ENCODE data around the gene CPNE6. TPM values are rescaled to one million over a fixed set of nuclear protein-coding genes. Genes with fewer than 3 reads are reported as not detected.
"Not testable (repeated sequence)": the region's sequence is repeated elsewhere in the genome, so short reads cannot be mapped to it uniquely, and the experiment has no call there.

The CPNE6 gene
- total RNA-seq, 1 experiment from 2014 or later: not detected

GRCh38 chr14:24032727-24033418 is 38.5 kb upstream of the CPNE6 start:
- intact Hi-C loops (cut with micrococcal nuclease): no loop called here

DNA sequence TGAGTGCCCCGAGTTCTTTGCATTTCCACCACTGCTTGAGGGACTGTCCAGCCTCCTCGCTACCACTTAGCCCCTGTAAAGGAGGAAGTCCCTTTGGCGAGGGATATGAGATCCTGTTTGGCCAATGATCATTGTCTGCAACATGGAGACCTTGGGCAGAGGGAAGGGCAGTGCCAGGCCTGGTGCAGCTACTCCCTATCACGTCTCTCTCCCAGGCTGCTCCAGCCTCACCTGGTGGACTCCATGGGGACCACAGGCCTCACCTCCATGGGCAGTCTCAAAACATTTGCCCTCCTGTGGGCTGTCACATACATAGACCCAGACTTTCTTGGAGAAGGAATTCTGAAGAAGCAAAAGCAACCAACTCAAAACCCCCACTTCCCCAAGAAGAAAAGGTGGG is 35.6 kb upstream of the CPNE6 start:
- H3K36me3 ChIP-seq (ENCODE audit: low read depth, low read length); H3K4me1 ChIP-seq (ENCODE audit: insufficient read depth, low read length); DNase-seq; CTCF ChIA-PET; H3K27ac ChIP-seq (ENCODE audit: low read length); BruUV-seq (replicated peaks); H3K27me3 ChIP-seq (ENCODE audit: low read length); H3K9me2 ChIP-seq (replicated peaks; ENCODE audit: low read length); POLR2A ChIA-PET (ENCODE audit: unreplicated experiment); H3K79me2 ChIP-seq (ENCODE audit: low read length); H4K20me1 ChIP-seq (ENCODE audit: low read length); H3K9me3 ChIP-seq (ENCODE audit: low read length); H3F3A ChIP-seq (ENCODE audit: low read length, unreplicated experiment): not testable (repeated sequence)
- intact Hi-C loops (cut with micrococcal nuclease): loop anchor here (1.0 kb wide), 1 partner anchor 21 kb away; no protein-coding TSS in a partner anchor
- H2AFZ ChIP-seq (ENCODE audit: low read length): peak overlapping the region; percentile 94; the same call in 1 of the 2 replicates
- H3K4me2 ChIP-seq (ENCODE audit: low read length): peak overlapping the region; percentile 90
- H3K4me3 ChIP-seq (ENCODE audit: low read length): peak overlapping the region; percentile 71
- H3K9ac ChIP-seq (ENCODE audit: low read length): peak overlapping the region; percentile 49
- ATAC-seq: peak; percentile 38

More at GRCh38 chr14:24032727-24033418, 38.5 kb upstream of the CPNE6 start:
- H2AFZ ChIP-seq (ENCODE audit: low read length): no peak overlapping the region
- H3K9ac ChIP-seq (ENCODE audit: low read length): no peak overlapping the region
- H3F3A ChIP-seq (ENCODE audit: low read length, unreplicated experiment): no peaks in the 10 kb centered on the region
- no peaks in the 10 kb centered on the region for H3K36me3 ChIP-seq (ENCODE audit: low read depth, low read length)
- POLR2A ChIA-PET (ENCODE audit: unreplicated experiment): no interaction called here
- 0 out of 2 replicates have a peak, but pooled peaks cover 7% of the 10 kb centered on the region for H3K9me3 ChIP-seq (ENCODE audit: low read length)
- H3K9me2 ChIP-seq (replicated peaks; ENCODE audit: low read length): no peaks in the 10 kb centered on the region
- H3K4me3 ChIP-seq (ENCODE audit: low read length): no peak overlapping the region
- no peaks in the 10 kb centered on the region for H4K20me1 ChIP-seq (ENCODE audit: low read length)
- no peaks in the 10 kb centered on the region for H3K4me1 ChIP-seq (ENCODE audit: insufficient read depth, low read length)
- CTCF ChIA-PET: no interaction called here
- no TSS peak for BruUV-seq (replicated peaks)
- H3K79me2 ChIP-seq (ENCODE audit: low read length): no peaks in the 10 kb centered on the region
- no peaks in the 10 kb centered on the region for H3K27me3 ChIP-seq (ENCODE audit: low read length)
- no peak overlapping the region for H3K4me2 ChIP-seq (ENCODE audit: low read length)
- no peak for ATAC-seq
- H3K27ac ChIP-seq (ENCODE audit: low read length): no peak overlapping the region
- peak; percentile 67 for DNase-seq
- no peak for TF ChIP-seq EZH2phosphoT487 (IDR thresholded peaks at IDR 0.05; ENCODE audit: borderline replicate concordance, low read length)
- TF ChIP-seq CTCF (conservative IDR thresholded peaks at IDR 0.05; ENCODE audit: low read depth, low read length): no peak
- TF ChIP-seq EZH2 (IDR thresholded peaks at IDR 0.05; ENCODE audit: low read length, unreplicated experiment): no peak

DNA sequence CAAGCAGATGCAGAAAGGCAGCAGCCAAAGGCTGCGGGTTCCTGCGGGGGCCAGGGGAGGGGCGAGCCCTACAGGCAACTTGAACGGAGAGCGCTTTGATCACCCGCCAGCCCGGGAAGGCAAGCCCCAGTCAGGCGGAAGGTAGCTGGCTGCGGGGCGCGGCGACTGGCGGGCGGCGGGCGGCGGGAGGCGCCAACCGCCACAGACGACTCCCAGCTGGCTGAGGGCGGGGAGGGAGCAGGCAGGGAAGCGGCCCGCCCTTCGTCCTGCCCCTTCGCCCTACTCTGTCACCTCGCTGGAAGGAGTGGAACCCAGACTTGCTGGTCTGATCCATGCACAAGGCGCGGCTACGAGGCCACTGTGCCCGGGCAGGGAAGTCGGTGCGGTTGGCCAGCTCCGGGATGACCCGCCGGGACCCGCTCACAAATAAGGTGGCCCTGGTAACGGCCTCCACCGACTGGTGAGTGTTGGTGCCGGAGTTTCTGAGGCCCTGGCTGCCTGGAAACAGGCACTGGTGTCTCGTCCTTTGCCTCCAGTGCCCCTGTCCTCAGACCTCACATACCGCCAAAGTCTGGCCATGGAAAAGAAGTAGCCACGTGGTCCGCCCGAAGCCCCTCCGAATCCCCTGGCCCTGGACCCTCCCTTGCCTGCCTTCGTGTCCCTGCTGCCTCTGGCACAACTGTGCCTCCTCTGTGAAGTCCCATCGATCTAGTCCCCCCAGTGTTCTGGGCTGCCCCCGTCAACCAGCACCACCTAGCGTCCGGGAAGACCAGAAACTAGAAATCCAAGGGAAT is 35.0 kb upstream of the CPNE6 start:
- H3K9ac ChIP-seq (ENCODE audit: low read length): peak overlapping the region; percentile 49
- CTCF ChIA-PET: no interaction called here
- peak overlapping the region; percentile 90 for H3K4me2 ChIP-seq (ENCODE audit: low read length)
- peak overlapping the region; percentile 94 for H2AFZ ChIP-seq (ENCODE audit: low read length)
- no peaks in the 10 kb centered on the region for H3K36me3 ChIP-seq (ENCODE audit: low read depth, low read length)
- H3K9me3 ChIP-seq (ENCODE audit: low read length): 0 out of 2 replicates have a peak, but pooled peaks cover 7% of the 10 kb centered on the region
- no peaks in the 10 kb centered on the region for H3K9me2 ChIP-seq (replicated peaks; ENCODE audit: low read length)
- DNase-seq: peak; percentile 70
- H3K4me1 ChIP-seq (ENCODE audit: insufficient read depth, low read length): no peaks in the 10 kb centered on the region
- no peaks in the 10 kb centered on the region for H3K27me3 ChIP-seq (ENCODE audit: low read length)
- TF ChIP-seq EZH2phosphoT487 (IDR thresholded peaks at IDR 0.05; ENCODE audit: borderline replicate concordance, low read length): no peak
- peak; percentile 85 for TF ChIP-seq CTCF (conservative IDR thresholded peaks at IDR 0.05; ENCODE audit: low read depth, low read length)
- H3K79me2 ChIP-seq (ENCODE audit: low read length): no peaks in the 10 kb centered on the region
- no peaks in the 10 kb centered on the region for H3F3A ChIP-seq (ENCODE audit: low read length, unreplicated experiment)
- intact Hi-C loops (cut with micrococcal nuclease): loop anchor here (1.0 kb wide), 1 partner anchor 22 kb away; no protein-coding TSS in a partner anchor
- H3K27ac ChIP-seq (ENCODE audit: low read length): no peak overlapping the region
- no peaks in the 10 kb centered on the region for H4K20me1 ChIP-seq (ENCODE audit: low read length)
- POLR2A ChIA-PET (ENCODE audit: unreplicated experiment): no interaction called here
- TSS peak; percentile 89 for BruUV-seq (replicated peaks)
- peak overlapping the region; percentile 71 for H3K4me3 ChIP-seq (ENCODE audit: low read length)
- peak; percentile 97 for ATAC-seq

Measured in PC-3 (cell line).